Adrenal gland (tissue), 12 donors: ENCODE measurements around the gene GRAMD1B. TPM values are rescaled to one million over a fixed set of nuclear protein-coding genes. Genes with fewer than 3 reads are reported as not detected.

ENCODE experiments used
- DNase-seq, 7 donors: peaks; one replicate each; pipeline ENCODE4 v3.0.0-alpha.2; 2019 to 2020
- H3K27ac ChIP-seq, 5 donors: fragments of 200-600 bp; sonication (generic) in 4 of 5; 1 replicate in 3 of 5; 2 replicates in 2 of 5; pipeline versions ENCODE4 v1.5.1 to v1.8.0; 2016 to 2020; ENCODE audit warnings: mild to moderate bottlenecking in 1 of 5
- H3K27me3 ChIP-seq: fragments of 200-600 bp; 2 replicates; pipeline ENCODE4 v1.8.0; 2021
- H3K36me3 ChIP-seq, 2 donors: fragments of 200-600 bp; replicated peaks in 1 of 2; 1 replicate in 1 of 2; 2 replicates in 1 of 2; pipeline versions ENCODE4 v1.5.1 to v1.8.0; 2018 to 2022
- H3K4me1 ChIP-seq, 2 donors: fragments of 200-600 bp; replicated peaks in 1 of 2; 1 replicate in 1 of 2; 2 replicates in 1 of 2; pipeline versions ENCODE4 v1.5.1 to v1.8.0; 2018 to 2021
- H3K4me3 ChIP-seq, 4 donors: fragments of 200-600 bp; sonication (generic) in 3 of 4; one replicate each; pipeline ENCODE4 v1.5.1; 2016 to 2018
- H3K9me3 ChIP-seq, 3 donors: fragments of 200-600 bp; sonication (generic) in 1 of 3; replicated peaks in 1 of 3; 1 replicate in 2 of 3; 2 replicates in 1 of 3; pipeline versions ENCODE4 v1.5.1 to v1.8.0; 2016 to 2021
- CTCF ChIP-seq, 6 experiments: fragments of 450-650 bp in 4 of 6; fragments of 200-600 bp in 2 of 6; sonication (generic) in 1 of 6; IDR thresholded peaks; 1 replicate in 5 of 6; 2 replicates in 1 of 6; pipeline versions ENCODE4 v1.5.1 to v1.8.0; 2016 to 2021; ENCODE audit warnings: antibody characterized with exemption in 6 of 6, mild to moderate bottlenecking in 2 of 6, moderate library complexity in 1 of 6
- POLR2A ChIP-seq, 2 donors: fragments of 450-650 bp; IDR thresholded peaks; one replicate each; pipeline ENCODE4 v1.6.1; 2017; ENCODE audit warnings: antibody characterized with exemption in 2 of 2, mild to moderate bottlenecking in 2 of 2, moderate library complexity in 1 of 2
- WGBS, 4 donors: extraction: QIAGEN DNeasy Blood & Tissue Kit in 2 of 4; methylation state at CpG; one replicate each; pipeline versions ENCODE4 v1.1.5 to v1.1.7; 2013 to 2017; 5-methylcytosine and 5-hydroxymethylcytosine counted together
- intact Hi-C, 2 donors: fragments of 100-400 bp; cut with DNase I; formaldehyde crosslinking; loops; one replicate each; pipeline versions ENCODE4 v1.14.1 to v1.15.0; 2022 to 2023
- polyA plus RNA-seq, 3 donors: library from polyadenylated mRNA; stranded (reverse); fragments of 200-250 nt in 2 of 3; fragments of 350-450 nt in 1 of 3; fragmentation: Illumina TruSeq in 1 of 3; extraction: RNeasy Lipid Tissue Mini Kit (QIAGEN cat#74804) in 1 of 3; gene quantifications; one replicate each; pipeline ENCODE4 v1.2.3, GENCODE V29; 2013 to 2014
- total RNA-seq, 9 donors: library from RNA; depleted of rRNA in 4 of 9; stranded (reverse); fragments of >200 nt in 4 of 9; fragments of 120-200 nt in 1 of 9; fragmentation: NEBNext Ultra II Directional in 1 of 9; extraction: Animal tissue kit (Norgen Biotek cat#: 25700) in 1 of 9; gene quantifications; one replicate each; pipeline versions ENCODE4 v1.1.0 to v1.2.4, GENCODE V29; 2013 to 2023
- donor health status: healthy with polysubstance abuse.
- donor health status: Bipolar disorder and iron deficiency.
- donor health status: DM: yes; HTN: yes; CAD: no.
- donor health status: DM: no; HTN: no; CAD: no.
- donor health status: DM: no; HTN: no; CAD: no.
- donor health status: DM: yes; HTN: yes; CAD: no.

The GRAMD1B gene
- total and polyA plus RNA-seq, 12 donors = 101 to 1,898 (median 285) TPM

GRCh38 chr11:123642435-123642834, 212.4 kb downstream of the GRAMD1B start:
- Histone ChIP-seq H3K27ac (no peak overlapping the region), H3K36me3 (no peaks in the 10 kb centered on the region), H3K27me3 (no peaks in the 10 kb centered on the region), H3K9me3 (no peaks in the 10 kb centered on the region), H3K4me3 (no peak overlapping the region), H3K4me1 (no peaks in the 10 kb centered on the region)
- DNase-seq = no peak
- 81 to 90% (median 85%) methylated on average over 15 of the region's 15 CpGs for WGBS, 4 donors
- TF ChIP-seq CTCF (IDR thresholded peaks at IDR 0.05) = no peak
- no peak for TF ChIP-seq POLR2A (IDR thresholded peaks at IDR 0.05)
- intact Hi-C loops = loop anchor here (5.0 to 10.0 kb wide), 2 partner anchors 62 to 65 kb away; no protein-coding TSS in a partner anchor

- TF ChIP-seq POLR2A (IDR thresholded peaks at IDR 0.05) = no peak
- TF ChIP-seq CTCF (IDR thresholded peaks at IDR 0.05) = no peak
- 66 to 79% (median 72%) methylated on average over 12 of the region's 12 CpGs for WGBS, 4 donors
- intact Hi-C loops = loop anchor here in 1 of 2 donors (10.0 kb wide), 1 partner anchor 59 kb away; no protein-coding TSS in a partner anchor
Measured at GRCh38 chr11:123645286-123645975, 215.4 kb downstream of the GRAMD1B start.

DNA sequence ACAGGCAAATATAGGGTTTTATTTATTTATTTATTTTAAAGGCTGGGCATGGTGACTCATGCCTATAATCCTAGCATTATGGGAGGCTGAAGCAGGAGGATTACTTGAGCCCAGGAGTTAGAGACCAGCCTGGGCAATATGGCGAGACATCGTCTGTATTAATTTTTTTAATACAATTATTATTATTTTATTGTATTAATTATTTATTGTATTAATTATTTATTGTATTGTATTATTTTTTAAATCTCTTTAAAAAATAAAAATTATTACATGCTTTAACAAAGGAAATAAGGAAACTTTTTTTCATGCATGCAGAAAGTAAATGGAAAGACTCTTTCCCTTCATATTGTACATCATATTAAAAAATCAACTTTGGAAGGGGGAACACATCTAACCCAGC, 220.8 kb downstream of the GRAMD1B start:
- Histone ChIP-seq H3K27ac (no peak overlapping the region), H3K36me3 (no peaks in the 10 kb centered on the region), H3K4me3 (no peak overlapping the region), H3K9me3 (no peaks in the 10 kb centered on the region), H3K27me3 (no peaks in the 10 kb centered on the region), H3K4me1 (peaks cover 5 to 14% of the 10 kb centered on the region in 2 donors)
- WGBS, 4 donors = 79 to 89% (median 88%) methylated on average over 2 of the region's 2 CpGs
- intact Hi-C loops = no loop called here
- no peak for DNase-seq
- TF ChIP-seq CTCF (IDR thresholded peaks at IDR 0.05) = no peak
- TF ChIP-seq POLR2A (IDR thresholded peaks at IDR 0.05) = no peak

More at GRCh38 chr11:123645286-123645975, 215.4 kb downstream of the GRAMD1B start:
- no peaks in the 10 kb centered on the region for H3K36me3 ChIP-seq
- H3K27me3 ChIP-seq = no peaks in the 10 kb centered on the region
- H3K4me3 ChIP-seq = no peak overlapping the region
- H3K4me1 ChIP-seq = no peaks in the 10 kb centered on the region
- DNase-seq = no peak
- no peak overlapping the region for H3K27ac ChIP-seq
- H3K9me3 ChIP-seq = no peaks in the 10 kb centered on the region

DNA sequence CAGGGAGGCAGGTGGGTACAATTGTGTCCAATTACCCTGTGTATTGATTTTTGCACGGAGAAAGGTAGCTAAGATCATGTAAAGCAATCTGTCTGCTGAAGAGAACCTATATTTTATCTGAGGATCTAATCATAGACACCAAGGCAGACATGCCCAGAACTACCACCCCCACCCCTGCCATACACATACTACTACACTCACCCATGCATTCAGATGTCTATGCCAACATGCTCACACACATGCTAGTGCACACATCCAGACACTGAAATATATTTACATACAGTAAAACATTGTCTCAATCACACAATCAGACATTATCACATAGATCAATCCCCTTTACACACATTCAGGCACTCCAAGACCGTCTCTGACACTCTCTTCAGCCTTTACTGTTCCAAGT, 222.5 kb downstream of the GRAMD1B start:
- Histone ChIP-seq H3K4me3 (no peak overlapping the region), H3K27me3 (no peaks in the 10 kb centered on the region), H3K4me1 (peaks cover 5 to 14% of the 10 kb centered on the region in 2 donors), H3K36me3 (no peaks in the 10 kb centered on the region), H3K9me3 (no peaks in the 10 kb centered on the region), H3K27ac (no peak overlapping the region)
- 50 to 66% (median 59%) methylated on average over 2 of the region's 2 CpGs for WGBS, 4 donors
- TF ChIP-seq CTCF (IDR thresholded peaks at IDR 0.05) (no peak), POLR2A (IDR thresholded peaks at IDR 0.05) (no peak)
- intact Hi-C loops = no loop called here
- DNase-seq = no peak
